ENCODE results near the gene B4GALT5.
"Not testable (repeated sequence)": the region's sequence is repeated elsewhere in the genome, so short reads cannot be mapped to it uniquely, and the experiment has no call there.

B4GALT5 gene

DNA sequence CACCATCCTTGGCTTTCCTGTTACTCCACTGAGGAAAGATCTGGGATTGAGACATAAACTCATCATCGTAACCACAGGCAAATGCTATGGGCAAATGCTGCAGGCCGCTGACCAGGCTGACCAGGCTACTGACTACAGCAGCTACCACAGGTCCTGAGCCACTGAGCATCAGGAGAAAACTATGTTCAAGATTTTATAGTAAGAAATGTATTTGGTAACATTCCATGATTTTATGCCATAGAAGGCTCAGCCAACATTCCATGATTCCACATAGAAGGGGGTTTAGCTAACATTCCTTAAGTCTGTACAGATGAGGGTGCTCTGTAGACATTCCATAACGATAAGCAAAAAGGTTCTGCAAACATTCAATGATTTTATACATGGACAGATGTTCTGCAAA is 16.1 kb upstream of the B4GALT5 start:
- DNase-seq = no peak

GRCh38 chr20:49727894-49728885 is 14.5 kb upstream of the B4GALT5 start:
- DNase-seq = no peak

- no peak for DNase-seq
These were observed 13.8 kb upstream of the B4GALT5 start for GRCh38 chr20:49727478-49727877.

DNA sequence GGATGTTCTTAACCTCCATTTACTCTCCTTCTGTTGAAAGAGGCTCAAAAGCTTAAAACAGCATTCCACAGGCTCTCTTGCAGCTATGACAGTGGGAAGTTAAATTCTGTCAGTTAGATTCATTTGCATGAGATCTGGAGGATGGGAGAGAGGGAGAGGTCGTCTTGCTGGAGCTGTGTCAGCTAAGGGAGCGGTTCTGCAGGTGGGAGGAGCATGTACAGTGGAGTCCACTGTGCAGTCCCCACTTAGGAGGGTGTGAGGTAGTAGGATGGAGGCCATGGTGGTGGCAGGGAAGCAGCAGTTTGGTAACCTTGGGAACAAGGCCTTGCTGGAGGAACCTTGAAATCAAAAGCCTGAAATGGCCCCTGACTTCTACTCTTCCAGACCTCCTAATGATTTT is 12.0 kb upstream of the B4GALT5 start:
- no peak for DNase-seq

GRCh38 chr20:49725224-49725606 is 11.5 kb upstream of the B4GALT5 start:
- not testable (repeated sequence) for DNase-seq

DNA sequence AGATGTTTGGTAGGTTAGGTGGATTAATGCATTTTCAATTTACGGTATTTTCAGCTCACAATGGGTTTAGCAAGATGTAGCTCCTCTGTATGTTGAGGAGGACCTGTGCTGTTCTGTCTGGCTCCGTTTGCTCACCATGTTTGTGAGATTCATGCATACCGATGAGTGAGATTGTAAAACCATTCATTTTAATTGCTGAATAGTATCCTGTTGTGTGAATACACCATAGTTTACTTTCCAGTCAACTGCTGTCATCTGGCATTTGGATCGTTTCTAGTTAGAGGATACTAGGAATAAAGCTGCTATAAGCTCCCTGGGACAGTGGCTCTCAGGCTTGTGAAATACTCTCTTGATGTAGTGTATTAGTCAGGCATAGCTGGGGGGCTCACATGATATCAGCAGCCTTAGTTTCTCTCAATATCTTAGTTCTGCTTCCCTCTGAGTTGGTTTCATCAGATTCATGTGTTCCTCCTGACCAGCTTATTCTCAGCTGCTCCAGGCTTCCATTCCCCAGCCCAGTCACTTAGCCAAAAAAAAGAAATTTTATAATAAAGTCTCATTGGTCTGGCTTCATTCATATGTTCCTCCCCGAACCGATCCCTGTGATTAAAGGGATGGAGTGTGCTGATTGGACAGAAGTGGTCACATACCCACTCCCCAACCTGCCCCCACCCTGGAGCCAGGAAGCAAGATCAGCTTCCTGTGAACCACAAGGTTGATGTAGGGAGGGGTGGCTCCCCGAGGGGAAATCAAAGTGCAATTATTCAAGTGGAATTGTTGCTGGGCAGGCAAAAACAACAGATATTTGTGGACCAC is 10.9 kb upstream of the B4GALT5 start:
- DNase-seq = no peak

DNA sequence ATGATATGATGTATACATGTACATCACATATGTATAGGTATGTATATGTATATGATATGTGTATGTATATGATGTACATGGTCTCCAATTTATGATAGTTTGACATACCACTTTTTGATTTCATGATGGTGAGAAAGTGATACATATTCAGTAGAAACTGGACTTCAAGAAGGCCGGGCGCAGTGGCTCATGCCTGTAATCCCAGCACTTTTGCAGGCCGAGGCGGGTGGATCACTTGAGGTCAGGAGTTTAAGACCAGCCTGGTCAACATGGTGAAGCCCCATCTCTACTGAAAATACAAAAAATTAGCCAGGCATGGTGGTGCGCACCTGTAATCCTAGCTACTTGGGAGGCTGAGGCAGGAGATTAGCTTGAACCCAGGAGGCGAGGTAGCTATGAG is 10.1 kb upstream of the B4GALT5 start:
- DNase-seq = not testable (repeated sequence)

GRCh38 chr20:49721326-49721725 is 7.6 kb upstream of the B4GALT5 start:
- not testable (repeated sequence) for DNase-seq

DNA sequence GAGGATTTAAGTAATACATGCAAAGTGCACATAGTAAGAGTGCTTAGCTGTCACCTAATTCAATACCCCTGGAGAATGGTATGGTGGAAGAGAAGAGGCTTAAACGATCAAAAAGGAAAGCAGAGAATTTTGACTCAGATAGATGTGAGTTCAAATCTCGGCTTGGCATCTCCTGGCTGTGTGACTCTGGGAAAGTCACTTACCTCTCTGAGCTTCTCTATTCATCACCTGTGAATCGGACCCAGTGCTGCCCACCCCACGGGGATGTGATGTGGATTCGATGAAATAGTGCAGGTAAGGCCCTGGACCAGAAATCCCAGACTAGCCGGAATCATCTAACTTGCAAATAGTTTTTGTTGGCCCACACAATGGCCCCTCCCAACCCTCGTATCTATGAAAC is 1.8 kb upstream of the B4GALT5 start:
- DNase-seq = no peak

DNA sequence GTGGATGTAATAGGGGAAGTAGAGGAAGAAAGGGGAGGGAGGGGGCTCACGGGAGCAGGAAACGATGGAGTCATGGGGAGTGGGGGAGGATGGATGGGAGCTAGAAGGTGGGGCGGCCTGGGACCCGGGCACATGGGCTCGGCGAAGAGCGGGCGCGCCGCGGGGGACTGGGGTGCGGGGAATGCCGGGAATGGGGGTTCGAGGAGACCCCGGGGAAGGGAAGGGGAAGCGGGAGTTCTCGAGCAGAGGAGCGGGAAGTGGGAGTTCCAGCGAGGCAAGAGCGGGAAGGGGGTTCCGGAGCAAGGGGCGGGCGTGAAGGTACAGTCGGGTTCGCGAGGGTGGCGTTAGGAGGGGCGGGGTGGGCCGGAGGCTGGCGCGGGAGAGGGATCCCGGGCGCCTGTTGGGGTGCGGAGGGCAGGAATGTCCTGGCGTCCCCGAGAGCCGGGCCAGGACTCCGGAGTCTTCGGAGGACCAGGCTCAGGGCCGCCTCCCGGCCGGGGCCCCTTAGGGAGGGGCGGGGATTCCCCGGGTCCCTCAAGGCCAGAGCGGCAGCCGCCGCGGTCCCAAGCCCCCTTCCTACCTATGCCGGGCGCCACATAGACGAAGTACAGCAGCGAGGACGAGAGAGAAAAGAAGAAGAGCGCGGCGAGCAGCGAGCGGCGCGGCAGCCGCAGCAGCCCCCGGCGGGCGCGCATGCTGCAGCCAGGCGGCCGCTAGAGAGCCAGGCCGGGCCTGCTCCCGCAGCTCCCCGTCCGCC is 504 bp downstream of the B4GALT5 start:
- DNase-seq = peak; percentile 21

DNA sequence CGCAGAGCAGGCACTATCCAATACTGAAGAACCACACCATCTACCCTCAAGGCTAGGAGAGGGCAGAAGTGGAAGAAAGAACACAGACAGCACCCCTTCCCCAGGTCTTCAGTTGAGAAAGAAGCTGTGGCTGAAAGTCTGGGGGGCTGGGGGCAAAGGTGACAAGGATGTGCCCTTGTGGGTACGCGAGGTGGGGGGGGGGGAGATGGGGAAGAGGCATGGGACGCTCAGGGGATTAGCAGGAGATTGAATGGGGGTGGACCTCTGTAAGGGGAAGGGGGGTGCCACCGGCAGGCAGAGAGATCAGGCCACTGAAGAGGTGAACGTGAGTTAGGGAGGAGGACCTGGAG is 1.1 kb downstream of the B4GALT5 start:
- DNase-seq = no peak

GRCh38 chr20:49712118-49712517 is 1.6 kb downstream of the B4GALT5 start:
- DNase-seq = no peak

DNA sequence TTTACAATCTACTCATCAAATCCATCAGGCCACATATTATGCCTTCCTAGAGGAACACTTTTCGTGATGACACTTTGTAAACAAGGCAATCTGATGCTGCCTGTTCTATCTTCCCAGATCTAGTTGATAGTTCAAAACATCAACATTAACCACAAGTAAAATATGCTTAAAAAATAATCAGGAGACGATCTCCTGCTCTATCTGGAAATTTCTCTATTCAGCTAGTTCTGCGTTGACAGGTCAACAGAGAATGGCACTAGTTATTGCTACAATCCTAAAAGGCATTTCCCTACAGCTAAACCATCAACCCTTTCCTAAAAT is 2.1 kb downstream of the B4GALT5 start:
- DNase-seq = no peak

- no peak for DNase-seq
These were observed 2.6 kb downstream of the B4GALT5 start for GRCh38 chr20:49710971-49711666.

GRCh38 chr20:49707118-49707517 is 6.6 kb downstream of the B4GALT5 start:
- no peak for DNase-seq

GRCh38 chr20:49706630-49707091 is 7.0 kb downstream of the B4GALT5 start:
- DNase-seq = peak; percentile 86

DNA sequence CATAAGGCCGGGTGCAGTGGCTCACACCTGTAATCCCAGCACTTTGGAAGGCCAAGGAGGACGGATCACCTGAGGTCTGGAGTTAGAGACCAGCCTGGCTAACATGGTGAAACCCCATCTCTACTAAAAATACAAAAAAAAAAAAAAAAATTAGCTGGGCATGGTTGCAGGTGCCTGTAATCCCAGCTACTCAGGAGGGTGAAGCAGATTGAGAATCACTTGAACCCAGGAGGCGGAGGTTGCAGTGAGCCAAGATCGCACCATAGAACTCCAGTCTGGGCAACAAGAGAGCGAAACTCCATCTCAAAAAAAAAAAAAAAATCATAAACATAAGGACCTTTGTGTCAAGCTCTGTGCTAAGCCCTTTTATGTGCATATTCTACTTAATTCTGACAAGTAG is 7.8 kb downstream of the B4GALT5 start:
- not testable (repeated sequence) for DNase-seq

DNA sequence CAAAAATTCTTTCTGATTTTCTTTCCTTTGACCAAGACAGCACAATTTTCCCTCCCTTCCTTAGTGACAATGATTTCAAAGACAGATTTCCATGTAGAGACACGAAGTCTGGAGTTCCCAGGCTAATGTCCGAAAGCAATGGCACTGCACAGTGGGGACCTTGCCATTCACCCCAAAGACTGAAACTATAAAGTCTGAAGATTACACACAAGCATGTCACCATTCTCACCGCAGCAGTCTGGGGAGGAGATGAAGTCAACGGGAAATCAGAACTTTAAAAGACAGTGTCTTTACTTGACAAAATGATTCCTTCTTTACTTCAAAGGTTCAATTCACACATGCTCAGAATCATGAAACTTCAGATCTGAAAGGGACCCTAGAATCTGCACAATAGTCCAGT is 8.3 kb downstream of the B4GALT5 start:
- no peak for DNase-seq

DNA sequence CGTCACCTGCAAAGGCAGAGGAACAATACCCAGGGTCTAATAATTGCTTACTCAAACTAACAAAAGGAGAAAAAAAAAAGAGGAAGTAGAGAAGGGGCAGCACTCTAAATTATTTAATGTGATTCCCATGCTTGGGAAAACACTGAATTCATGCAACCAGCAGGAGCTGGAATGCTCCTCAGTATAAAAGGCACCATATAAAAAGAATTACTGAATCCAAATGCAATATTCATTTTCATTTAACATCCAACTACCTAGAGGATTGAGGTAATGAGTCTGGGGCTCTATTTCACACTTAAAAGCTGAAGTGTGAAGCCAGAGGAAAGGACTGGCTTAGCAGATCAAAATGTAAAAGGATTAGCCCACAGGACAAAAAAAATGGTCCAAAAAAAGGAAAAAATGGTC is 8.7 kb downstream of the B4GALT5 start:
- DNase-seq = no peak

- no peak for DNase-seq
These were observed 11.8 kb downstream of the B4GALT5 start for GRCh38 chr20:49701916-49702315.

- DNase-seq = peak; percentile 95
These were observed 12.4 kb downstream of the B4GALT5 start for GRCh38 chr20:49701241-49701790.

Measured in hematopoietic multipotent progenitor cell treated with erythropoietin and hydrocortisone succinate and interleukin-3 and kit ligand, for 8 days (in vitro differentiated cells).